Thyroid gland (tissue), 4 donors: ENCODE data around the gene ATP9B.
"Not testable (repeated sequence)": the region's sequence is repeated elsewhere in the genome, so short reads cannot be mapped to it uniquely, and the experiment has no call there.

Source experiments
- POLR2A ChIP-seq, 2 donors: fragments of 450-650 bp; IDR thresholded peaks; one replicate each; pipeline ENCODE4 v1.6.1; 2017; ENCODE audit warnings: antibody characterized with exemption in 2 of 2, mild to moderate bottlenecking in 2 of 2, moderate library complexity in 1 of 2
- TF ChIP-seq, protein P1 (sequence below), 6 experiments: fragments of 200-600 bp in 3 of 6; fragments of 450-650 bp in 3 of 6; sonication (generic) in 3 of 6; IDR thresholded peaks; one replicate each; pipeline ENCODE4 v1.5.1; 2016 to 2019; ENCODE audit warnings: antibody characterized with exemption in 6 of 6, mild to moderate bottlenecking in 2 of 6, inconsistent platforms in 1 of 6, moderate library complexity in 1 of 6

DNA sequence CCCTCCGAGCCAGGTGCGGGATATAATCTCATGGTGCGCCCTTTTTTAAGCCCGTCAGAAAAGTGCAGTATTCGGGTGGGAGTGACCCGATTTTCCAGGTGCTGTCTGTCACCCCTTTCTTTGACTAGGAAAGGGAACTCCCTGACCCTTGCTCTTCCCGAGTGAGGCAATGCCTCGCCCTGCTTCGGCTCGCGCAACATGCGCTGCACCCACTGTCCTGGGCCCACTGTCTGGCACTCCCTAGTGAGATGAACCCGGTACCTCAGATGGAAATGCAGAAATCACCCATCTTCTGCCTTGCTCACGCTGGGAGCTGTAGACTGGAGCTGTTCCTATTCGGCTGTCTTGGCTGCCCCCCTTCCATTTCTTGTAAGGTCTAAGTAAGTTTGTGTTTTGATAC lies 221.2 kb downstream of the ATP9B start:
- TF ChIP-seq, protein P1, sequence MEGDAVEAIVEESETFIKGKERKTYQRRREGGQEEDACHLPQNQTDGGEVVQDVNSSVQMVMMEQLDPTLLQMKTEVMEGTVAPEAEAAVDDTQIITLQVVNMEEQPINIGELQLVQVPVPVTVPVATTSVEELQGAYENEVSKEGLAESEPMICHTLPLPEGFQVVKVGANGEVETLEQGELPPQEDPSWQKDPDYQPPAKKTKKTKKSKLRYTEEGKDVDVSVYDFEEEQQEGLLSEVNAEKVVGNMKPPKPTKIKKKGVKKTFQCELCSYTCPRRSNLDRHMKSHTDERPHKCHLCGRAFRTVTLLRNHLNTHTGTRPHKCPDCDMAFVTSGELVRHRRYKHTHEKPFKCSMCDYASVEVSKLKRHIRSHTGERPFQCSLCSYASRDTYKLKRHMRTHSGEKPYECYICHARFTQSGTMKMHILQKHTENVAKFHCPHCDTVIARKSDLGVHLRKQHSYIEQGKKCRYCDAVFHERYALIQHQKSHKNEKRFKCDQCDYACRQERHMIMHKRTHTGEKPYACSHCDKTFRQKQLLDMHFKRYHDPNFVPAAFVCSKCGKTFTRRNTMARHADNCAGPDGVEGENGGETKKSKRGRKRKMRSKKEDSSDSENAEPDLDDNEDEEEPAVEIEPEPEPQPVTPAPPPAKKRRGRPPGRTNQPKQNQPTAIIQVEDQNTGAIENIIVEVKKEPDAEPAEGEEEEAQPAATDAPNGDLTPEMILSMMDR (IDR thresholded peaks at IDR 0.05) = not testable (repeated sequence)
- not testable (repeated sequence) for TF ChIP-seq POLR2A (IDR thresholded peaks at IDR 0.05)
